Stimulated activated CD4-positive, alpha-beta T cell treated with anti-CD3 and anti-CD28 coated beads, Interleukin-4, amount 100 ng/mL, for 48 hours (primary cell): ENCODE measurements around the gene XPO4.
"Not testable (repeated sequence)": the region's sequence is repeated elsewhere in the genome, so short reads cannot be mapped to it uniquely, and the experiment has no call there.

Source experiments
- DNase-seq, 2 donors: peaks; one replicate each; pipeline ENCODE4 v3.0.0-alpha.2; 2020; ENCODE audit warnings: low read depth in 2 of 2

The XPO4 gene

GRCh38 chr13:20902438-20903163, at the start of gene XPO4:
Gene XPO4, minus strand, starts transcription at chr13:20902746. Its CDS starts 8 bp downstream, at chr13:20902738.
- peak; percentile 74 to 75 for DNase-seq

GRCh38 chr13:20948001-20948400, 45.5 kb upstream of the XPO4 start:
- not testable (repeated sequence) for DNase-seq

- no peak for DNase-seq
Observed at GRCh38 chr13:20945952-20946383, 43.4 kb upstream of the XPO4 start.

GRCh38 chr13:20942938-20943559, 40.5 kb upstream of the XPO4 start:
- DNase-seq: no peak

GRCh38 chr13:20940511-20940910, 38.0 kb upstream of the XPO4 start:
- not testable (repeated sequence) for DNase-seq

GRCh38 chr13:20940083-20940482, 37.5 kb upstream of the XPO4 start:
- no peak for DNase-seq

- no peak for DNase-seq
Observed at GRCh38 chr13:20939662-20940061, 37.1 kb upstream of the XPO4 start.

- DNase-seq: no peak
Observed at GRCh38 chr13:20938302-20938701, 35.8 kb upstream of the XPO4 start.

- DNase-seq: no peak
Observed at GRCh38 chr13:20927596-20928257, 25.2 kb upstream of the XPO4 start.

- not testable (repeated sequence) for DNase-seq
Observed at GRCh38 chr13:20925395-20925790, 22.8 kb upstream of the XPO4 start.

- DNase-seq: peak; percentile 71 to 77
Observed at GRCh38 chr13:20924758-20925394, 22.3 kb upstream of the XPO4 start.

- DNase-seq: no peak
Observed at GRCh38 chr13:20923272-20923671, 20.7 kb upstream of the XPO4 start.

- no peak for DNase-seq
Observed at GRCh38 chr13:20921572-20921971, 19.0 kb upstream of the XPO4 start.

GRCh38 chr13:20915676-20916075, 13.1 kb upstream of the XPO4 start:
- not testable (repeated sequence) for DNase-seq

GRCh38 chr13:20911037-20911436, 8.5 kb upstream of the XPO4 start:
- DNase-seq: no peak

- no peak for DNase-seq
Observed at GRCh38 chr13:20908714-20909497, 6.4 kb upstream of the XPO4 start.

GRCh38 chr13:20904908-20905307, 2.4 kb upstream of the XPO4 start:
- no peak for DNase-seq

- no peak for DNase-seq
Observed at GRCh38 chr13:20903164-20903475, 574 bp upstream of the XPO4 start.

- peak; percentile 6 to 7 for DNase-seq
Observed at GRCh38 chr13:20901668-20902437, 693 bp downstream of the XPO4 start.

- no peak for DNase-seq
Observed at GRCh38 chr13:20894245-20894644, 8.3 kb downstream of the XPO4 start.

- DNase-seq: no peak
Observed at GRCh38 chr13:20891768-20892167, 10.8 kb downstream of the XPO4 start.
